DMS153 (cell line): ENCODE data around the gene RAB40C.

Experiments used
- DNase-seq: peaks from one replicate; lab custom pipeline; 2025; lab: John Stamatoyannopoulos, UW

RAB40C gene, protein sequence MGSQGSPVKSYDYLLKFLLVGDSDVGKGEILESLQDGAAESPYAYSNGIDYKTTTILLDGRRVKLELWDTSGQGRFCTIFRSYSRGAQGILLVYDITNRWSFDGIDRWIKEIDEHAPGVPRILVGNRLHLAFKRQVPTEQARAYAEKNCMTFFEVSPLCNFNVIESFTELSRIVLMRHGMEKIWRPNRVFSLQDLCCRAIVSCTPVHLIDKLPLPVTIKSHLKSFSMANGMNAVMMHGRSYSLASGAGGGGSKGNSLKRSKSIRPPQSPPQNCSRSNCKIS

GRCh38 chr16:589658-590187 is at the start of gene RAB40C:
TSS of gene RAB40C (plus strand) at chr16:590066. CDS start at chr16:590292, 226 bp downstream.
- peak; percentile 94 for DNase-seq

DNA sequence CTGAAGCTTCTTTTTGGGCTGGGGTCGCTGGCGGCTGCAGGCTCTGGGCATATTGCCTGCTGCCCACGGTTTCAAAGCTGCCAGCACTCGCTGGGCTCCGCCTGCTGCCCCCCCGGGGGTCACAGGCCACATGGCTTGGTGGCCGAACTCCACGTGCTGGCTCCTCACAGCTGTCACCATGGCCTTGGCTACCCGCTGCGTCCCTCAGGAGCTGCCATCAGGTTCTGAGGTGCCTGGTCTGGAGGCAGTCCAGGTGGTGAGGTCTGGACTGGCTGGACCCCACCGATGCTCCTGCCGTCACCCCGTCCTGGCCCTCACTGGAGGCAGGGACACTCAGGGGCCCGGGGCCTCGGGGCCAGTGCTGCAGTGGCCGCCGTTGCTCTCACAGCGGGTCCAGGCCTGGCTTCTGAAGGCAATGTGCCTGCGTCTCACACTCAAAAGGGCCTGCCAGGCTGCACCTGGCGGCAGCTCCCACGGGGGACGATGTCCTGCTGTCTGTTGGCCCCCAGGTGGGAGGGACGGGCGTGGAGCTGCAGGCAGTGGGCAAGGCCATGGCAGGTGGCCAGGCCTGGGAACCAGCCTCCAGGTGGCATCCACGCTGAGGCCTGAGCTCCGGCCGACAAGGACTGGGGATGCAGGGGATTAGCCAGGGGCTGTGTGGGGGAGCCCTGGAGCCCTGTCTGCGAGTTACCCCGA is 49.1 kb upstream of the RAB40C start:
- DNase-seq: no peak

- no peak for DNase-seq
These were observed 46.3 kb upstream of the RAB40C start for GRCh38 chr16:543301-544164.

DNA sequence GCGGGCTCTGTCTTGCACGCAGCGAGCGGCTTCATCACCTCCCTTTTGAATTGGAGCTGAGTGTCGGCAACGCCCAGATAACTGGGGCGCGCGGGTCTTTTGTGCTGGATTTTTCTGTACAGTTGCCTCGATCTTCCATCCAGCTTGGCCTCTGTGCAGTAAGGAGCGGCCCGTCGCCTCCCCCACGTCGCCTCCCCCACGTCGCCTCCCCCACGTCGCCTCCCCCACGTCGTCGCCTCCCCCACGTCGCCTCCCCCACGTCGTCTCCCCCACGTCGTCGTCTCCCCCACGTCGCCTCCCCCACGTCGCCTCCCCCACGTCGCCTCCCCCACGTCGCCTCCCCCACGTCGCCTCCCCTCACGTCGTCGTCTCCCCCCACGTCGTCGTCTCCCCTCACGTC is 45.3 kb upstream of the RAB40C start:
- no peak for DNase-seq

GRCh38 chr16:546909-547770 is 42.7 kb upstream of the RAB40C start:
- DNase-seq: peak; percentile 77

- no peak for DNase-seq
These were observed 41.3 kb upstream of the RAB40C start for GRCh38 chr16:548586-548985.

DNA sequence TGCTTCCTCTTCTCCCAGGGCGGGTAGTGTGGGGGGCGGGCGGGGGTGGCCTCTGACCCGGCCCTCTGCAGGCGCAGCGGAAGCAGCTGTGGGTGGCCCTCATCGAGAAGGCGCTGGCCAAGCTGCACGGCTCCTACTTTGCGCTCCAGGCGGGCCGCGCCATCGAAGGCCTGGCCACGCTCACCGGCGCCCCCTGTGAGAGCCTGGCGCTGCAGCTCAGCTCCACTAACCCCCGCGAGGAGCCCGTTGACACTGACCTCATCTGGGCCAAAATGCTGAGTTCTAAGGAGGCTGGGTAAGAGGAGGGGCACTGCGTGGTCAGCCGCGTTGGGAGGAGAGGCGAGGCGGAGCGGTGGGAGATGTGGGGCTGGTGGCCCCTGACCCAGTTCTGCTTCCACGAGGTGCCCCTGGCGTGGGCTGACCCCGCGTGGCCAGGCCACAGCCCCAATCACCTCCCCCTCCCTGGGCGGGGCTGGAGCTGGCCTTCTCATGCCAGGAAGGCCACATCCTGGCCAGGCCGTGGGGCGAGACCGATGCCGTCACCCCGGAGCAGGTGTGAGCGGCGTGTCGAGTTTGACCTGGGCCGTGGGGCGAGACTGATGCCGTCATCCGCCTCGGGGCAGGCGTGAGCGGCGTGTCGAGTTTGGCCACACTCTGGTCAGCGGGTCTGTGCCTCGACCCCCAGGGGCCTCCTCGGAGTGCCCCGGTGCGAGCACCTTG is 40.2 kb upstream of the RAB40C start:
- DNase-seq: no peak

DNA sequence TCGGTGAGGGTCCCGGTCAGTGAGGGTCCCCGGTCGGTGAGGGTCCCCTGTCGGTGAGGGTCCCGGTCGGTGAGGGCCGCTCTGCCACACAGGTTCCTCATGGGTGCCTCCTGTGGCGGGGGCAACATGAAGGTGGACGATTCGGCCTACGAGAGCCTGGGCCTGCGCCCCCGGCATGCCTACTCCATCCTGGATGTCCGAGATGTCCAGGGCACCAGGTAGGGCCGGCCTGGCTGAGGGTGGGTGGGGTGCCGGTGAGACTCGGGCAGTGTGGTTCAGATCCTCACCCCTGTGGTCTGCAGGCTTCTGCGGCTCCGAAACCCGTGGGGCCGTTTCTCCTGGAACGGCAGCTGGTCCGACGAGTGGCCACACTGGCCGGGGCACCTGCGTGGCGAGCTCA is 38.7 kb upstream of the RAB40C start:
- no peak for DNase-seq

GRCh38 chr16:552171-552570 is 37.7 kb upstream of the RAB40C start:
- no peak for DNase-seq

- no peak for DNase-seq
These were observed 36.1 kb upstream of the RAB40C start for GRCh38 chr16:553601-554296.

DNA sequence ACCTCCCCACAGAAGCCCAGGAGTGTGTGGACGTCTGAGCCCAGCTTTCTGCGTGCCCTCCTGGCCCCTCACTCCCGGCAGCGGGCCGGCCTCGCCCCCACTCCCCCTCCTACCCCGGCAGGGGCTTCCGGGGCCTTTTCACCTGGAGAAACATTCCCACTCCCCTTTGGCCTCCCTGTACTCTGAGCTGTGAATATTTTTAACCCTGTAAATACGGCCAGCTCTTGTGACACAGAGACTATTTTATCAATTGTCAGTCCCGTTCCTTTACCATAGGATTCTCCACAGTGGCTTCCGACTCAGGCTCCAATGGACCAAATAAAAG is 35.6 kb upstream of the RAB40C start:
- DNase-seq: no peak

DNA sequence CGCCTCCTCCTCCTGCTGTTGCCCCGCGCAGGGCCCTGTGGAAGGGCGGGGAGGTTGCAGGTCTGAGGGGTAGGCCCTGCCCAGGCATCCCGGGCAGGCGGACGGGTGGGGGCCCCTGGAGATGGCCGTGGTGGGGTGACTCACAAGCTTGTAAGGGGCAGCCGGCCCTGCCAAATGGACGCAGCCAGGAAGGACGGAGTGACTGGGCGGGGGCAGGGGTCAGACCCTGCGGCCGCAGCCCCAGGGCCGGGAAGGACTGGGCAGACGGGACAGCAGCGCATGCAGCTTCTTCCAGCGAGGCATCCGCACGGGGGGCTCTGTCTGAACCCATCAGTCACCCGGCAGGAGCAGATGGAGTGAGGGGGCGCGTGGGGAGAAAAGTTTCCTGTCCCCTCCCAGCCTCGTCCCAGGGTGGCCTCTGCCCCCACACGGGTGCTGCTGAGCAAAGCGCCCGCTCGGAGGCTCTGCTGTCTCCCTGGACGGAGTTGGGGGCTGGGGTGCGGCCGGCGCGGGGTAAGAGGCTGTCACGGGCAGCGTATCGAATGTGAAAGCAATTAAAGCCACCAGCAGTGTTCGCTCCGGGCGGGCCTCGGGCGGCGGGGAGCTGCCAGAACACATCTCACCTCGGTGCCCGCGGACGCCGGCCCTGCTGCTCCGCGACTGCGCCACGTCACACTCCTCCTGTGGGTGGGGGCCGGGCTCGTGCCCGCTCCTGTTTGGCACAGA is 35.1 kb upstream of the RAB40C start:
- no peak for DNase-seq

- DNase-seq: no peak
These were observed 34.1 kb upstream of the RAB40C start for GRCh38 chr16:555528-556473.

DNA sequence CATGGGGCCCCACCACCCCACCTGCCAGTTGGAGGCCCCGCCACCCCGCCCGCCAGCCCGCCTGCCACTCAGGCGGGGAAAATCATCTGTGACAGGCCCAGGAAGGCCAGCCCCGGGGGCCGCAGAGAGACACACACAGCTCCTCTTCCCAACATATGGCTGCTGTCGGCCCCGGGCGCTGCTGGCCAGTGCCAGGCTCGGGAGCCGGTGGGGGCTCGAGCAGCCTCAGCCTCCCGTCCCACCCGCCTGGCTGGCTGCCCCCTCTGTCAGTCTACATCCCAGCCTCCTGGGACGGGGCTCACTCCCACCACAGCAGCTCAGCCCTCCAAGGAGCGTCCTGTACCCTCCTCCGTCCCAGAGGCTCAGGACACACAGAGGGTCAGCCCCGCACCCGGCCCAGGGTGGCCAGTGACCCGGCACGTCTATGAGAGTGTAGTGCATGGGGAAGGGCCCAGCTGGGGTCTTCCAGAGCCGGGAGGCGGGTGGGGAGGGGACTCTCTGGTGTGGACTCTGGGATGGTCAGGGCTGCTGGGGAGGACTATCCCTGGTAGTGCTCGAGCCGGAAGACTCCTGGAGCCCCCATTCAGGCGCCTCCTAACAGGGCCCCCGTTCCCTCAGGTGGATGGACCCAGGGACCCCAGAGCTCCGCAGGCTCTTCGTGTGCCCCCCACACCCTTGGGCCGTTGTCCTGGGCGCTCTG is 33.2 kb upstream of the RAB40C start:
- DNase-seq: no peak

GRCh38 chr16:557463-558297 is 32.2 kb upstream of the RAB40C start:
- DNase-seq: no peak

DNA sequence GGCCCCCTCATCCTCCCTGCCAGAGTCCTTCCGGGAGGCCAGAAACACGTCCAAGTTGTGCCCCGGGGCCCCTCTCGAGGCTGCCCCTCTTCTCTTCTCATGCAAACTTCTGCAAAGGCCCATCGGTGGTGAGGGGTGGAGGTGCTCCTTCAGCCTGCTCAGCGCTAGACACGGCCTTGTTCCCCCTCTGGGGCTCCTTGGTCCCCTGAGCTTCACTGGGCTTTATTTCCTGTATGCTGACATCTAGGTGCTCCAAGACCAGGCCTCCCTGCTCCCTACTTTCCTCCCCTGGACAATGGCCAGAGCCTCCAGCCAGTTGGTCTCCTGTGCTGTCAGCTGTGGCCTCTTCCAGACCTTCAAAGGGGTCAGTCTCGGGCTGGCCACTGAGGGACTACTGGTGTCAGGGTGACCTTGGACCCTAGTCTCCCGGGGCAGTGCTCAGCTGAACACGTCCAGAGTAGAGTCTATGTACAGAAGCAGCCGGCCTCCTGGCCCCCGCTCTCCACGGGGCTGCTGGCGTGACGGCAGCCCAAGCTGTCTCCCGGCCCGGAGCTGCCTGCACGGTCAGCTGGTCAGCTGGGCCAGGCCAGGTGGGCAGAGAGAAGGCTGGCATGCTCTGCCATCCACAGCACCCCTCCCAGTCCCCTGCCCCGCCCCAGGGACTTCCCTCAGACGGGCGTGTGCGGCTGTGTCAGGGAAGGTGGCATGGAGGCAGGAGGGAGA is 31.4 kb upstream of the RAB40C start:
- no peak for DNase-seq
